Measurements from ENCODE around the gene NOX4. TPM values are rescaled to one million over a fixed set of nuclear protein-coding genes. Genes with fewer than 3 reads are reported as not detected.
"Not testable (repeated sequence)": the region's sequence is repeated elsewhere in the genome, so short reads cannot be mapped to it uniquely, and the experiment has no call there.

Gene NOX4
- total and polyA plus RNA-seq, 2 donors (not counting 1 experiment from before 2014, with no cell fraction given): not detected

DNA sequence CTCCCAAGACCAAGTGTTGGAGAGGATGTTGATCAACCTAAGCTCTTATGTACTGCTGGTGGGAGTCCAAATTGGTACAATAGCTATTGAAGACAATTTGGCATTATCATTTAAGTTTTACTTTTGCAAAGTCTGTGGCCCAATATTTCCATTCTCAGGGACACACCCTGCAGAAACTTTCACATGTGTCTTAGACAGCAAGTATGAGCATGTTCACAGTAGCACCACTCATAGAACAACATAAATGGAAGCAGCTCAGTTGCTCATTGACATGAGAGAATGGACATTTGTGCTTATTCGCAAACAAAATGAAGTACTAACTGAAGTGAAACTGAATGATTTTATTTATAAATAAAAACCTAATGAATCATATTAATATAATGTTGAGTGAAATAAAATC is 135.5 kb downstream of the NOX4 start:
- Histone ChIP-seq H3K27me3 (replicated peaks in 1 of 4; ENCODE audit: control extremely low read depth in 1 of 4, control insufficient read depth in 3 of 4, insufficient read depth in 4 of 4, low read length in 3 of 4) (no peaks in the 10 kb centered on the region), H2AFZ (ENCODE audit: insufficient read depth, low read depth, low read length, poor library complexity, severe bottlenecking) (no peak overlapping the region), H3K4me3 (ENCODE audit: control extremely low read depth in 1 of 5, extremely low read depth in 1 of 5, insufficient read depth in 1 of 5, low read depth in 2 of 5, low read length in 4 of 5) (no peak overlapping the region), H4K20me1 (ENCODE audit: control insufficient read depth, insufficient read depth, low read length, poor library complexity, severe bottlenecking) (no peaks in the 10 kb centered on the region), H3K9me3 (ENCODE audit: control extremely low read depth in 1 of 3, control insufficient read depth in 2 of 3, insufficient read depth in 1 of 3, low read length in 2 of 3) (no peaks in the 10 kb centered on the region), H3K27ac (ENCODE audit: low read length in 2 of 2) (no peak overlapping the region), H3K4me1 (ENCODE audit: control insufficient read depth in 2 of 2, insufficient read depth in 2 of 2, low read length in 2 of 2) (no peaks in the 10 kb centered on the region), H3K4me2 (replicated peaks; ENCODE audit: low read depth, low read length, poor library complexity, severe bottlenecking) (no peak overlapping the region), H3K9ac (ENCODE audit: low read length) (no peak overlapping the region), H3K79me2 (ENCODE audit: control insufficient read depth, insufficient read depth, low read length) (no peaks in the 10 kb centered on the region), H3K36me3 (replicated peaks in 1 of 2; ENCODE audit: control extremely low read depth in 1 of 2, control insufficient read depth in 1 of 2, extremely low read depth in 1 of 2, insufficient read depth in 2 of 2, low read length in 1 of 2) (no peaks in the 10 kb centered on the region)
- Mint-ChIP-seq H3K4me1 (no peaks in the 10 kb centered on the region), H3K4me3 (no peak overlapping the region), H3K9me3 (ENCODE audit: insufficient read depth) (no peaks in the 10 kb centered on the region), H3K27me3 (no peaks in the 10 kb centered on the region), H3K27ac (no peak overlapping the region)
- TF ChIP-seq, protein P1, sequence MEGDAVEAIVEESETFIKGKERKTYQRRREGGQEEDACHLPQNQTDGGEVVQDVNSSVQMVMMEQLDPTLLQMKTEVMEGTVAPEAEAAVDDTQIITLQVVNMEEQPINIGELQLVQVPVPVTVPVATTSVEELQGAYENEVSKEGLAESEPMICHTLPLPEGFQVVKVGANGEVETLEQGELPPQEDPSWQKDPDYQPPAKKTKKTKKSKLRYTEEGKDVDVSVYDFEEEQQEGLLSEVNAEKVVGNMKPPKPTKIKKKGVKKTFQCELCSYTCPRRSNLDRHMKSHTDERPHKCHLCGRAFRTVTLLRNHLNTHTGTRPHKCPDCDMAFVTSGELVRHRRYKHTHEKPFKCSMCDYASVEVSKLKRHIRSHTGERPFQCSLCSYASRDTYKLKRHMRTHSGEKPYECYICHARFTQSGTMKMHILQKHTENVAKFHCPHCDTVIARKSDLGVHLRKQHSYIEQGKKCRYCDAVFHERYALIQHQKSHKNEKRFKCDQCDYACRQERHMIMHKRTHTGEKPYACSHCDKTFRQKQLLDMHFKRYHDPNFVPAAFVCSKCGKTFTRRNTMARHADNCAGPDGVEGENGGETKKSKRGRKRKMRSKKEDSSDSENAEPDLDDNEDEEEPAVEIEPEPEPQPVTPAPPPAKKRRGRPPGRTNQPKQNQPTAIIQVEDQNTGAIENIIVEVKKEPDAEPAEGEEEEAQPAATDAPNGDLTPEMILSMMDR (IDR thresholded peaks at IDR 0.05): no peak
- no peak for TF ChIP-seq EZH2 (IDR thresholded peaks at IDR 0.05; ENCODE audit: borderline replicate concordance, insufficient read depth, low read depth, low read length, poor library complexity, severe bottlenecking)
- ATAC-seq (ENCODE audit: low read depth) (no peak), DNase-seq (no peak)
- WGBS (ENCODE audit: insufficient coverage): no CpG with 5 or more reads among the region's 1 CpG
- ChIA-PET POLR2A (no interaction called here), CTCF (no interaction called here)
- intact Hi-C loops (cut with micrococcal nuclease): no loop called here

DNA sequence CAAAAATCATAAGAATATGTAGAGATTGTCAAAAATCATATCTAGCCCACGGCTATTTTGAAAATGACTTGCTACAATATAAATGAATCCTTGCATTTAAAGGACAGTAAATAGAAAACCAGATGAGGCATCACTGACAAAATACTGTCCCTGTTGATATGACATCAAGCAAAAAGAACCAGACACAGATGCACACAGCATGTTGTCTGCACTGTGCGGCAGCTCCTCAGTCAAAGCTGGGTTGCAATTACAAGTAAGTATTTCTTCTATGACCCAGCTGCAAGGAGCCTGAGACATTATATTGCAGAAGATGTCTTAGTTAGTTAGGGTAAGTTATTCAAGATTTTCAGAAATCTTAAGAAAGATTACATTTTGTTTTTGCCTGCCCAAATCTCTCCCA is 136.7 kb downstream of the NOX4 start:
- ATAC-seq (ENCODE audit: low read depth); H3K27me3 ChIP-seq (replicated peaks in 1 of 4; ENCODE audit: control extremely low read depth in 1 of 4, control insufficient read depth in 3 of 4, insufficient read depth in 4 of 4, low read length in 3 of 4); H3K9ac ChIP-seq (ENCODE audit: low read length); H4K20me1 ChIP-seq (ENCODE audit: control insufficient read depth, insufficient read depth, low read length, poor library complexity, severe bottlenecking); H3K4me1 ChIP-seq (ENCODE audit: control insufficient read depth in 2 of 2, insufficient read depth in 2 of 2, low read length in 2 of 2); intact Hi-C loops (cut with micrococcal nuclease); H3K9me3 ChIP-seq (ENCODE audit: control extremely low read depth in 1 of 3, control insufficient read depth in 2 of 3, insufficient read depth in 1 of 3, low read length in 2 of 3); H2AFZ ChIP-seq (ENCODE audit: insufficient read depth, low read depth, low read length, poor library complexity, severe bottlenecking); H3K27ac ChIP-seq (ENCODE audit: low read length in 2 of 2); H3K27me3 Mint-ChIP-seq; H3K36me3 ChIP-seq (replicated peaks in 1 of 2; ENCODE audit: control extremely low read depth in 1 of 2, control insufficient read depth in 1 of 2, extremely low read depth in 1 of 2, insufficient read depth in 2 of 2, low read length in 1 of 2); POLR2A ChIA-PET; H3K9me3 Mint-ChIP-seq (ENCODE audit: insufficient read depth); H3K4me3 ChIP-seq (ENCODE audit: control extremely low read depth in 1 of 5, extremely low read depth in 1 of 5, insufficient read depth in 1 of 5, low read depth in 2 of 5, low read length in 4 of 5); CTCF ChIA-PET; H3K4me1 Mint-ChIP-seq; H3K27ac Mint-ChIP-seq; DNase-seq; H3K4me2 ChIP-seq (replicated peaks; ENCODE audit: low read depth, low read length, poor library complexity, severe bottlenecking); H3K79me2 ChIP-seq (ENCODE audit: control insufficient read depth, insufficient read depth, low read length); H3K4me3 Mint-ChIP-seq: not testable (repeated sequence)
- no CpG with 5 or more reads among the region's 2 CpGs for WGBS (ENCODE audit: insufficient coverage)
